ENCODE measurements around the gene TATDN3. TPM values are rescaled to one million over a fixed set of nuclear protein-coding genes. Genes with fewer than 3 reads are reported as not detected.

Gene TATDN3
- polyA plus RNA-seq, 1 donor (not counting 4 experiments of a cell fraction or from before 2014, with no cell fraction given) = 11.6 TPM

- no peak overlapping the region for H3K4me2 ChIP-seq (ENCODE audit: control insufficient read depth, extremely low read depth, insufficient read depth, low read depth, low read length)
- dilution Hi-C loops (cut with MboI; ENCODE audit: extremely low pct_ligation_motif_present, low sequenced_read_pairs) = no loop called here
- H3K9ac ChIP-seq (ENCODE audit: control insufficient read depth, extremely low read depth, insufficient read depth, low read length) = no peak overlapping the region
- H3K27ac ChIP-seq (ENCODE audit: control insufficient read depth, insufficient read depth, low read length) = no peak overlapping the region
- H3K36me3 ChIP-seq (ENCODE audit: control insufficient read depth in 2 of 2, extremely low read depth in 1 of 2, insufficient read depth in 2 of 2, low read length in 2 of 2) = peaks cover 0 to 2% of the 10 kb centered on the region in 2 experiments
- peaks cover 13% of the 10 kb centered on the region for H3K79me2 ChIP-seq (ENCODE audit: control insufficient read depth, insufficient read depth, low read length)
- no peaks in the 10 kb centered on the region for H4K20me1 ChIP-seq (ENCODE audit: control insufficient read depth, extremely low read depth, insufficient read depth, low read length)
- H3K9me1 ChIP-seq (ENCODE audit: control insufficient read depth, extremely low read depth, insufficient read depth, low read length) = no peaks in the 10 kb centered on the region
- no peaks in the 10 kb centered on the region for H3K9me3 ChIP-seq (ENCODE audit: control insufficient read depth, low read depth, low read length)
- FAIRE-seq = no peak
- H3K4me3 ChIP-seq (ENCODE audit: control insufficient read depth in 2 of 3, extremely low read depth in 1 of 3, insufficient read depth in 2 of 3, low read depth in 1 of 3, low read length in 3 of 3) = no peak overlapping the region
- DNase-seq (ENCODE audit: low read depth, low spot score) = no peak
- no peak for TF ChIP-seq CTCF (optimal IDR thresholded peaks at IDR 0.05 in 1 of 3, IDR thresholded peaks at IDR 0.05 in 1 of 3, conservative IDR thresholded peaks at IDR 0.05 in 1 of 3; ENCODE audit: extremely low read depth in 1 of 3, insufficient read depth in 2 of 3, low read length in 3 of 3)
- H3K4me1 ChIP-seq (ENCODE audit: control insufficient read depth, extremely low read depth, insufficient read depth, low read length) = no peaks in the 10 kb centered on the region
- H3K27me3 ChIP-seq (ENCODE audit: control insufficient read depth, extremely low read depth, insufficient read depth, low read length) = no peaks in the 10 kb centered on the region
- H2AFZ ChIP-seq (ENCODE audit: control insufficient read depth, low read length) = no peak overlapping the region
These were observed 32.0 kb upstream of the TATDN3 start for GRCh38 chr1:212759683-212760082.

GRCh38 chr1:212760126-212760823, 31.4 kb upstream of the TATDN3 start:
- Histone ChIP-seq H3K4me1 (ENCODE audit: control insufficient read depth, extremely low read depth, insufficient read depth, low read length) (no peaks in the 10 kb centered on the region), H3K27ac (ENCODE audit: control insufficient read depth, insufficient read depth, low read length) (no peak overlapping the region), H2AFZ (ENCODE audit: control insufficient read depth, low read length) (no peak overlapping the region), H3K9ac (ENCODE audit: control insufficient read depth, extremely low read depth, insufficient read depth, low read length) (no peak overlapping the region), H3K4me2 (ENCODE audit: control insufficient read depth, extremely low read depth, insufficient read depth, low read depth, low read length) (no peak overlapping the region), H4K20me1 (ENCODE audit: control insufficient read depth, extremely low read depth, insufficient read depth, low read length) (no peaks in the 10 kb centered on the region), H3K79me2 (ENCODE audit: control insufficient read depth, insufficient read depth, low read length) (peaks cover 13% of the 10 kb centered on the region), H3K36me3 (ENCODE audit: control insufficient read depth in 2 of 2, extremely low read depth in 1 of 2, insufficient read depth in 2 of 2, low read length in 2 of 2) (peaks cover 0 to 2% of the 10 kb centered on the region in 2 experiments), H3K4me3 (ENCODE audit: control insufficient read depth in 2 of 3, extremely low read depth in 1 of 3, insufficient read depth in 2 of 3, low read depth in 1 of 3, low read length in 3 of 3) (no peak overlapping the region), H3K9me1 (ENCODE audit: control insufficient read depth, extremely low read depth, insufficient read depth, low read length) (no peaks in the 10 kb centered on the region), H3K9me3 (ENCODE audit: control insufficient read depth, low read depth, low read length) (no peaks in the 10 kb centered on the region), H3K27me3 (ENCODE audit: control insufficient read depth, extremely low read depth, insufficient read depth, low read length) (no peaks in the 10 kb centered on the region)
- DNase-seq (ENCODE audit: low read depth, low spot score) (no peak), FAIRE-seq (no peak)
- TF ChIP-seq EZH2 (IDR thresholded peaks at IDR 0.05; ENCODE audit: low read length) (no peak), CTCF (optimal IDR thresholded peaks at IDR 0.05 in 1 of 3, IDR thresholded peaks at IDR 0.05 in 1 of 3, conservative IDR thresholded peaks at IDR 0.05 in 1 of 3; ENCODE audit: extremely low read depth in 1 of 3, insufficient read depth in 2 of 3, low read length in 3 of 3) (peak; percentile 44 to 72 (median 62))
- dilution Hi-C loops (cut with MboI; ENCODE audit: extremely low pct_ligation_motif_present, low sequenced_read_pairs) = no loop called here
